NCI-H446 treated with DMSO at 0.1 percent for 48 hours (cell line): Measurements from ENCODE around the gene ZBTB4.

Experiments used
- DNase-seq: peaks from one replicate; lab custom pipeline; 2025; lab: John Stamatoyannopoulos, UW

The ZBTB4 gene

GRCh38 chr17:7419819-7420610 lies 59.4 kb downstream of the ZBTB4 start, which contains the start of gene SPEM1:
TSS of gene SPEM1 (plus strand) at chr17:7420324. CDS start at chr17:7420385, 61 bp downstream.
- DNase-seq = no peak

DNA sequence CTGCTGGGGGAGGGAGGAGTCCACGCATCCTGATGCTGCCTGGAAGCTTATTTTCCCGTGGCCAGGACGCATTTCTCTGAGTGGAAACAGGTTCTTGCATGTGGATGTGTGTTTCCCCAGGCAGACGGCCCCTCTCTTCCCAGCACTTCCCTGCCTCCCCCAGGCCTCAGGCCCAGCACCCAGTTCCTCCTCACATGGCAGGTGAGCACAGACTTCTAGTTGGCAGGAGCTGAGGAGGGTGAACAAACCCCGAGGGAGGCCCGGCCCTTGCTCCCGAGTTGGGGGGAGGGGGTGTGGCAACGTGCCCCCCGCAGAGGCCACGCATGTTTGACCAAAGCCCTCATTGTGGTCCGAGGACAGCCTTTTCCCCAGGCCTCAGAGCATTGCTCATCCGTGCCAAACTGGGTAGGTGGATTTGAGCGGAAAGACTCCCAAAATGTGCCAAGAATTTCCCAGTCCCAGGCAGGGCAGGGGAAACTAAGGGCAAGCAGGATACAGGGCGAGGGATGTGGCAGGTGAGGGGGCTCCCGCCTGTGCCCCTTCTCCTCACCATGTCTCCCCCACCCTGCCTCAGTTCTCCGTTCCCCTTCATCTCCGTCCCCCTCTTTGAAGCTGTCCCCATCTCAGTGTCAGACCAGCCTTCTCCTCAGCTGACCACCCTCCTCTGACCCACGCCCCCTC lies 60.8 kb downstream of the ZBTB4 start:
- DNase-seq = no peak

- no peak for DNase-seq
Measured at GRCh38 chr17:7417056-7417655, 62.3 kb downstream of the ZBTB4 start.

- no peak for DNase-seq
Measured at GRCh38 chr17:7416323-7416722, 63.1 kb downstream of the ZBTB4 start.

DNA sequence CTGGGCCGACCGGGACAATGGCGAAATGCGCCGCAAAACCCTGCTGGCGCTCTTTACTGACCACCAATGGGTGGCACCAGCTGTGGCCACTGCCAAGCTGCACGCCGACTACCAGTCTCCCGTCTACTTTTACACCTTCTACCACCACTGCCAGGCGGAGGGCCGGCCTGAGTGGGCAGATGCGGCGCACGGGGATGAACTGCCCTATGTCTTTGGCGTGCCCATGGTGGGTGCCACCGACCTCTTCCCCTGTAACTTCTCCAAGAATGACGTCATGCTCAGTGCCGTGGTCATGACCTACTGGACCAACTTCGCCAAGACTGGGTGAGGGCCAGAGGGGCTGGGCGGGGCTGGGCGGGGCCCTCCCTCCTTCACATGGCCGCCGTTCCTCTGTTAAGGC lies 63.6 kb downstream of the ZBTB4 start:
- no peak for DNase-seq

GRCh38 chr17:7414837-7415236 lies 64.6 kb downstream of the ZBTB4 start:
- no peak for DNase-seq

- no peak for DNase-seq
Measured at GRCh38 chr17:7413346-7413985, 66.0 kb downstream of the ZBTB4 start.

DNA sequence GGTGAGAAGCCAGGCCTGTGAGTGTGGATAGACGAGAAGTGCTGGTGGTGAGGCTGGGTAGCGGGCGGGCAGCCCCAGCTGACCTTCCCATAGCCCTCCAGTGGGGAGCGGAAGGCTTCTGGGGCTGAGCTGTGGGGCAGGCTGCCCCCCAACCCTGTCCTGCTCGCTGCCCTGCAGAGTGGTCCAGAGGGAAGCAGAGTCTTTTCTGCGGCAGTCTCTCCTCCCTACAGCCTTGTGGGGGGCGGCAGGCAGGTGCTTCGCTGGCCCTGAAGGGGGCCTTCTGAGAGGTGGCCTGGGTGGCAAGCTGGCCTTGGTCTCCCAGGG lies 68.0 kb downstream of the ZBTB4 start:
- DNase-seq = no peak

DNA sequence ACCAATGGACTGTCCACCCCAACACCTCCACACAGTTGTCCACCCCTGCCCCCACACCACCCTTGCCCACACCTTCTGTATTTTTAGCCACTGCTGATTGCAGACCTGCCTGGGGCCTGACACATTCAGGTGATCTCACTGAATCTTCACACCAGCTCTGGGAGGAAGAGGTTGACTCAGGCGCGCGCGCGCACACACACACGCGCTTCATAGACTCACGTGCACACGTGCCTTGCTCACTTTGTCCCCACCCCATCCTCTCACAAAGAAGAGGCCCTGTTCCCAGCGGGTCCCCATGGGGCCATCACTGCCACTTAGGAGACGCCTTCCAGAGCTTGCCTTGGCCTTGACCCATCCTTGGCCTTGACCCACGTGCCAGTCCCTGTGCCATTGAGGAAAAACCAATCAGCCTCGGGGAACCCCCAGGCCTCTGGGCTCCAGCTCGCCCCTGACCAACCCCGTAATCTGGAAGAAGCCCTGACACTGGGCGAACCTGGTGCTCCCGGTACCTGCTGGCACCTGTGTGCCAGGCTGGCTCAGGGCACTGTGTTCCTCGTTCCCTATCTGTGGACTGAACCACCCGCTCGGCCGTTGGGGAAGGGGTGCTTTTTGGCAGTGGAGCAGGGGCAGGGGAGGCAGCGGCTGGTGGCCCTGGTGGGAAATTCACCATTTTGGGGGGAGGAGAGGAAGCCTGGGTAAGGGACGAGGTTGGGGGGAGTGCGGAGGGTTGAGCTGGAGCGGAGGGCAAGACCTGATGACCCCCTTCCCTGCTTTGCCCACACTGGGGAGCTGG lies 68.6 kb downstream of the ZBTB4 start:
- no peak for DNase-seq

DNA sequence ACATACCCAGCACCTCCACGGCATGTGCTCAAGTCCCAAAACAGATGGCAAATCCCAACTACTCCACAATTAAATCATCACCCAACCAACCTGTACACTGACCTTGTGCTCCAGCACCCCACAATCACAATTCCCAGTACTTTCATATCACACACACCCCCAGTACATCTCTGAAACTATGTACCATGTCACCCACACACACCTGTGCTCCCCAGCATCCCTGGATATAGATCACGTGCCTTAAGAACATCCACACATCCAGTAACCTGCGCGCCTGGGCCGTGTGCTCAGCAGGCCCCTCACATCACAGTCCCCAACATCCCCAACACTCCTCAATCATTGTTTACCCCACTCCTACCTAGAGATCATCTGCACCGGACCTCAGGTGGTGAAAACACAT lies 69.7 kb downstream of the ZBTB4 start:
- no peak for DNase-seq
